DOHH2 (cell line): Measurements from ENCODE around the gene GLT1D1.

ENCODE experiments used
- EZH2phosphoT487 ChIP-seq: fragments of 200-600 bp; sonication (generic); IDR thresholded peaks from 2 replicates; pipeline ENCODE4 v1.6.1; 2017; ENCODE audit warnings: borderline replicate concordance, mild to moderate bottlenecking, antibody characterized with exemption, low read length, moderate library complexity, mixed read lengths
- TF ChIP-seq, protein P1 (sequence below): fragments of 200-600 bp; sonication (generic); IDR thresholded peaks from one replicate; pipeline ENCODE4 v1.5.1; 2014; ENCODE audit warnings: antibody characterized with exemption, mild to moderate bottlenecking, low read depth, low read length; ENCODE audit not compliant: poor library complexity, severe bottlenecking

DNA sequence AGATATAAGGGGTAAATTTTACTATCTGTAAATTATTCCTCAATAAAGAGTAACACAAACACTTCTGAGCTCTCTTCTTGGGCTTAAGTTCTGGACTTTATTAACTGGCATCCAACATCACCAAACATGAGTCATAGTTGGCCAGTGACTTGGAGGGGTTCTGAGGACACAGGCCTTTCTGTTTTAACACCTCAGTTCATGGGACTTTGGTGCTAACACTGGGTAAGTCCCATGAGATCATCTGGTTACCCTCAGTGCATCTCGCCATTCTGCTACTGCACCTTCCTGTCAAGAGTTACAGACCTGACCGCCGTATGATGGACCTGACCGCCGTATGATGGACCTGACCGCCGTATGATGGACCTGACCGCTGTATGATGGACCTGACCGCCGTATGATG is 39.4 kb upstream of the GLT1D1 start:
- TF ChIP-seq EZH2phosphoT487, result no peak
- TF ChIP-seq, protein P1, sequence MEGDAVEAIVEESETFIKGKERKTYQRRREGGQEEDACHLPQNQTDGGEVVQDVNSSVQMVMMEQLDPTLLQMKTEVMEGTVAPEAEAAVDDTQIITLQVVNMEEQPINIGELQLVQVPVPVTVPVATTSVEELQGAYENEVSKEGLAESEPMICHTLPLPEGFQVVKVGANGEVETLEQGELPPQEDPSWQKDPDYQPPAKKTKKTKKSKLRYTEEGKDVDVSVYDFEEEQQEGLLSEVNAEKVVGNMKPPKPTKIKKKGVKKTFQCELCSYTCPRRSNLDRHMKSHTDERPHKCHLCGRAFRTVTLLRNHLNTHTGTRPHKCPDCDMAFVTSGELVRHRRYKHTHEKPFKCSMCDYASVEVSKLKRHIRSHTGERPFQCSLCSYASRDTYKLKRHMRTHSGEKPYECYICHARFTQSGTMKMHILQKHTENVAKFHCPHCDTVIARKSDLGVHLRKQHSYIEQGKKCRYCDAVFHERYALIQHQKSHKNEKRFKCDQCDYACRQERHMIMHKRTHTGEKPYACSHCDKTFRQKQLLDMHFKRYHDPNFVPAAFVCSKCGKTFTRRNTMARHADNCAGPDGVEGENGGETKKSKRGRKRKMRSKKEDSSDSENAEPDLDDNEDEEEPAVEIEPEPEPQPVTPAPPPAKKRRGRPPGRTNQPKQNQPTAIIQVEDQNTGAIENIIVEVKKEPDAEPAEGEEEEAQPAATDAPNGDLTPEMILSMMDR, result no peak
